IPS-18c (cell line): ENCODE results near the gene VRK3.

ENCODE experiments used
- H3K4me3 ChIP-seq: 2 replicates; pipeline ENCODE4 v1.7.0; 2013; ENCODE audit warnings: low read depth, mild to moderate bottlenecking, low read length, moderate library complexity; ENCODE audit not compliant: insufficient read depth
- H3K9me3 ChIP-seq: one replicate; pipeline ENCODE4 v1.6.1; 2013; ENCODE audit warnings: mild to moderate bottlenecking, low read length, moderate library complexity; ENCODE audit not compliant: control insufficient read depth, insufficient read depth

Gene VRK3

DNA sequence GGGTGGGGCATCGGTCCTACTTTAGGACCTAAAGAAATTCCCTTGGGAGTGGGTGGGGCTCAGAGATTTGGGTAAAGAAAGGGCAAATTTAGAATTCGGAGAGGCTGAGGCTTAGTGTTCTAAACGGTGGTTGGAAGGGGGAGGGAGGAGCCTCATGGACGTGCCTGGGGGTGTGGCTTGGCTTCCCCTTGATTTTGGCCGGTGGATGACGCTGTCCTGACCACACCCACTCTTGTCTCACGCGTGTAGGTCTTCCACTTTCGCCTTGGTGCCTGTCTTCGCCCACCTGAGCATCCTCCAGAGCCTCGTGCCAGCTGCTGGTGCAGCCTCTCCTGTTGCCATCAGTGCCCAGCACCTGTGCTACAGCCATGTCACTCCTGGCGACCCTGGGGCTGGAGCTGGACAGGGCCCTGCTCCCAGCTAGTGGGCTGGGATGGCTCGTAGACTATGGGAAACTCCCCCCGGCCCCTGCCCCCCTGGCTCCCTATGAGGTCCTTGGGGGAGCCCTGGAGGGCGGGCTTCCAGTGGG lies 94.6 kb downstream of the VRK3 start:
- H3K9me3 ChIP-seq, result peaks cover 3% of the 10 kb centered on the region
- H3K4me3 ChIP-seq, result peak overlapping the region; percentile 55; the same call in 1 of the 2 replicates

DNA sequence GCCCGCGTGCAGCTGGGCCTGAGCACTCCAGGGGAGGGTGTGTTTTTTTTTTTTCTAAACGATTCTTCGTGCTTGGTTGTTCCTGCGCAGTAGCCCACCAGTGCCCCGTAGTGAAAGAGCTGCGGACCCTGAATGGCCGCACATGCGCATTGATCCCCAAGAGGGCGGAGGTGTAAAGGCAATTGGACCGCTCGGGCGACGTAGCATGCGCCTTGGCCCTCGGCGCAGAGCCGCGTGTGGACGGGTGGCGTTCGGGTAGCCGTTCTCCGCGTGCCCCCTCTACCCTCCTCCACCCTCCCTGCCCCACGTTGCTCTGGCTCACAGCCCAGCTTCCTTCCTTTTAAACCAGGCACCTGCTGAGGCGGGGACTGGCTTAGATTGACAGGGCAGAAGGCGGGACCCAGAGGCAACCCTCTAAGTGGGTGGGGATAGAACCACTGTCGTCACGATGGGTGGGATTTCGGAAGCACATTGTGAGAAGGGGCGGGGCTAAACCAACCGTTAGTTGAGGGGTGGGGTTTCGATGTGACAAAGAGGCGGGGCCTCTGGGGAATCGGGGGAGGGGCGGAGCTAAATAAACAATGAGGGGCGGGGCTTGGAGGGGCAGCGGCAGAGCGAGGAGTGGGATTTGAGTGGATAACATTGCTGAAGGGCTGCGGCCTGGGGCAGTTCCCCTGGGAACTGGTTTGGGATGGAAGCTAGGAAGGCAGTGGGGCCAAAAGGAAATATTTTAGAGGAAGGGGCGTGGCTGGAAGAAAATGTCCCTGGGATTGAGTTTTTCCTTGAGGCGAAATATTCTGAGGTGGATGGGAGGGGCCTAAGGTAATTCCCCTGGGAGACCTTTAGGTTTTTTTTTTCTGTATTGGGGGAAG lies 95.3 kb downstream of the VRK3 start:
- peak overlapping the region; percentile 85 for H3K4me3 ChIP-seq
- H3K9me3 ChIP-seq, result peaks cover 3% of the 10 kb centered on the region

DNA sequence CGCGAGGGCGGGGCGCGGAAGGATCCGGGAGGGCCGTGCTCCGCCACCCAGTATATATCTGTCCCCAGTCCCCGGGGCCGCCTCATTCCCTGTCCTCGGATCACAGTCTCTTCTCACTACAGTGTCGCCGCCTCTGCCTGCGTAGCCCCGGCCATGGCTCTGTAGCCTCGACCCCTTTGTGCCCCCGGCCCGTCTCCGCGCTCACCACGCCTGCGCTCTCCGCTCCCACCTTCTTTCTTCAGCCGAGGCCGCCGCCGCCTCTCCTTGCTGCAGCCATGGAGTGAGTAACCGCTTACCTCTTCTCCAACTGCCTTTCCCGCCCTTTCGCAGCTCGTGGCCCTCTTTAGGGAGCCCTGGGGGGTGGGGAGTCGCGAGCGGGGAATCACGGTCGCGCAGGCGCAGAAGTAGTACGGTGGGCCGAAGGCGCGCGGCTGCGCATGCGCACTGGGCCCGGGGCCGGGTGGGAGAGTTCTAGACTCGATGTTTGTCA lies 96.0 kb downstream of the VRK3 start, which contains the start of the genes ATF5 and NUP62:
ATF5 (plus strand) TSS at position 85 of the 490 bp plus-strand sequence. CDS start 1,646 bp downstream, outside the sequence.
NUP62 (minus strand) TSS at position 384 of the 490 bp plus-strand sequence. CDS start 19,697 bp downstream, outside the sequence.
- Histone ChIP-seq H3K4me3 (peak within 1 kb of the TSS; percentile 85), H3K9me3 (peaks cover 3% of the 10 kb centered on the region)

DNA sequence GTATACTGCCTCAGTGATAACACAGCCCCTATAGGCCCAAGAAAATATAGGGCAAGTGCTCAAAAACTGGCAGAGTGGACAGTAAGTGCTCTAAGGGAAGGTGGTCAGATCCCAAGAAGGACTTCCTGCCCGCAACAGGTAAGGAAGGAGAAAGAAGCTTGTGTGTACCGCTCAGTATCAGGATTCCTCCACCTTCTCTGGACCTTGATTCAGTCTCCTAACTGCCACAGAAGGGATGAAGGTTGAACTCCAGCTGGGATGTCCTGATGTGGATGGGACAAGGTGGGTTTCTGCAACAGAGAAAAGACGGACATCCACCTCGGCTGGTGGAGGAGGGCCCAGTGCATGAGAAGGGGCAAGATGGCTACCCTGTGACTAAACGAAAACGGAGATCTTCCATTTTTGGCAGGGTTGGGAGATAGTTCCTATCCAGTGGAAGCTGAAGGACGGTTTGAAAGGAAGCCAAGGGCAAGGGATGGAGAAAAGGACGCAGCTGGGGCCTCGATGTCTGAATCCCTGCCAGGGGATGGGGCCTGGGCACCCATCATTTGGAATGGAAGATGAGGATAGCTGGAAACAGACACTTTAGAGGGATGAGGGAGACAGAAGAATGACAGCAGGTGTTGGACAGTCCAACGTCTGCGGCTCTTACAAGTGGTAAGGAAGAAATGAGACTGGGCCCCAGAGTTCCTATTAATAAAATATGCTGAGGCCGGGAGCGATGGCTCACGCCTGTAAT lies 97.5 kb downstream of the VRK3 start:
- Histone ChIP-seq H3K4me3 (peak overlapping the region; percentile 34; the same call in 1 of the 2 replicates), H3K9me3 (peaks cover 3% of the 10 kb centered on the region)

DNA sequence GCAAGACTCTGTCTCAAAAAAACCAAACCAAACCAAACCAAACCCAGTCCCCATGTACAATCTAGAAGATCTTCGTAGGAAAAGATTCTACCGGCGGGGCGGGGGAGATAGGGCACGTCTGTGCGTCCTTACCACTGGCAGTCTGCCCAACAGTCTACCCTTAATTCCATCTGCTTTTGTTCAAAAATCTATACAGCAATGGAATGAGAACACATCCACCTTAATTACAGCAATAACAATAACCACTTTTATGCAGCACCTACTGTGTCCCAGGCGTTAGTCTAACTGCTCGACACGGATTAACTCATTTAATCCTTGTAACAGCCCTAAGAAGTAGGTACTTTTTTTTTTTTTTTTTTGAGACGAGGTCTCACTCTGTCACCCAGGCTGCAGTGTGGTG lies 98.7 kb downstream of the VRK3 start:
- Histone ChIP-seq H3K9me3 (peaks cover 3% of the 10 kb centered on the region), H3K4me3 (no peak overlapping the region)
